NCI-H1092 (cell line): Measurements from ENCODE around the gene ZNF324.
"Not testable (repeated sequence)": the region's sequence is repeated elsewhere in the genome, so short reads cannot be mapped to it uniquely, and the experiment has no call there.

Experiments used
- DNase-seq: peaks from one replicate; lab custom pipeline; 2025; lab: John Stamatoyannopoulos, UW

The ZNF324 gene

GRCh38 chr19:58500242-58500641, 33.4 kb downstream of the ZNF324 start:
- DNase-seq: no peak

- not testable (repeated sequence) for DNase-seq
Measured at GRCh38 chr19:58507602-58508223, 40.8 kb downstream of the ZNF324 start.

- no peak for DNase-seq
Measured at GRCh38 chr19:58509731-58510083, 42.8 kb downstream of the ZNF324 start.

- DNase-seq: no peak
Measured at GRCh38 chr19:58510084-58510862, 43.4 kb downstream of the ZNF324 start.

GRCh38 chr19:58511353-58512208, 44.7 kb downstream of the ZNF324 start, which contains the start of gene SLC27A5:
TSS of gene SLC27A5 (minus strand) at chr19:58511992. CDS start at chr19:58511955, 37 bp downstream.
- DNase-seq: no peak

GRCh38 chr19:58513213-58513693, 46.4 kb downstream of the ZNF324 start:
- no peak for DNase-seq

GRCh38 chr19:58513694-58514563, 47.0 kb downstream of the ZNF324 start:
- DNase-seq: peak; percentile 82

GRCh38 chr19:58514564-58515022, 47.7 kb downstream of the ZNF324 start:
- no peak for DNase-seq

- DNase-seq: no peak
Measured at GRCh38 chr19:58515259-58515658, 48.4 kb downstream of the ZNF324 start.

GRCh38 chr19:58516246-58516836, 49.5 kb downstream of the ZNF324 start:
- no peak for DNase-seq

- no peak for DNase-seq
Measured at GRCh38 chr19:58516964-58517833, 50.3 kb downstream of the ZNF324 start.

- no peak for DNase-seq
Measured at GRCh38 chr19:58518256-58519086, 51.6 kb downstream of the ZNF324 start.

- peak; percentile 44 for DNase-seq
Measured at GRCh38 chr19:58519087-58519354, 52.1 kb downstream of the ZNF324 start.

GRCh38 chr19:58519355-58520256, 52.7 kb downstream of the ZNF324 start, which contains the start of gene ZBTB45:
TSS of gene ZBTB45 (minus strand) at chr19:58519810. CDS start at chr19:58517673, 2,137 bp downstream.
- peak; percentile 90 for DNase-seq

GRCh38 chr19:58520257-58520599, 53.3 kb downstream of the ZNF324 start:
- DNase-seq: no peak

- no peak for DNase-seq
Measured at GRCh38 chr19:58521651-58522050, 54.8 kb downstream of the ZNF324 start.

- DNase-seq: no peak
Measured at GRCh38 chr19:58522709-58523108, 55.8 kb downstream of the ZNF324 start.
